Measurements from ENCODE around the gene TRIM54. TPM values are rescaled to one million over a fixed set of nuclear protein-coding genes. Genes with fewer than 3 reads are reported as not detected.

The TRIM54 gene
- total RNA-seq, 4 donors from 2014 or later, result 2.5 TPM; not detected in 3

- ATAC-seq (ENCODE audit: low FRiP score) (no peak), DNase-seq (ENCODE audit: low spot score) (no peak)
- TF ChIP-seq, protein P1, sequence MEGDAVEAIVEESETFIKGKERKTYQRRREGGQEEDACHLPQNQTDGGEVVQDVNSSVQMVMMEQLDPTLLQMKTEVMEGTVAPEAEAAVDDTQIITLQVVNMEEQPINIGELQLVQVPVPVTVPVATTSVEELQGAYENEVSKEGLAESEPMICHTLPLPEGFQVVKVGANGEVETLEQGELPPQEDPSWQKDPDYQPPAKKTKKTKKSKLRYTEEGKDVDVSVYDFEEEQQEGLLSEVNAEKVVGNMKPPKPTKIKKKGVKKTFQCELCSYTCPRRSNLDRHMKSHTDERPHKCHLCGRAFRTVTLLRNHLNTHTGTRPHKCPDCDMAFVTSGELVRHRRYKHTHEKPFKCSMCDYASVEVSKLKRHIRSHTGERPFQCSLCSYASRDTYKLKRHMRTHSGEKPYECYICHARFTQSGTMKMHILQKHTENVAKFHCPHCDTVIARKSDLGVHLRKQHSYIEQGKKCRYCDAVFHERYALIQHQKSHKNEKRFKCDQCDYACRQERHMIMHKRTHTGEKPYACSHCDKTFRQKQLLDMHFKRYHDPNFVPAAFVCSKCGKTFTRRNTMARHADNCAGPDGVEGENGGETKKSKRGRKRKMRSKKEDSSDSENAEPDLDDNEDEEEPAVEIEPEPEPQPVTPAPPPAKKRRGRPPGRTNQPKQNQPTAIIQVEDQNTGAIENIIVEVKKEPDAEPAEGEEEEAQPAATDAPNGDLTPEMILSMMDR (IDR thresholded peaks at IDR 0.05), result no peak
Observed at GRCh38 chr2:27249159-27249890, 32.9 kb upstream of the TRIM54 start.

DNA sequence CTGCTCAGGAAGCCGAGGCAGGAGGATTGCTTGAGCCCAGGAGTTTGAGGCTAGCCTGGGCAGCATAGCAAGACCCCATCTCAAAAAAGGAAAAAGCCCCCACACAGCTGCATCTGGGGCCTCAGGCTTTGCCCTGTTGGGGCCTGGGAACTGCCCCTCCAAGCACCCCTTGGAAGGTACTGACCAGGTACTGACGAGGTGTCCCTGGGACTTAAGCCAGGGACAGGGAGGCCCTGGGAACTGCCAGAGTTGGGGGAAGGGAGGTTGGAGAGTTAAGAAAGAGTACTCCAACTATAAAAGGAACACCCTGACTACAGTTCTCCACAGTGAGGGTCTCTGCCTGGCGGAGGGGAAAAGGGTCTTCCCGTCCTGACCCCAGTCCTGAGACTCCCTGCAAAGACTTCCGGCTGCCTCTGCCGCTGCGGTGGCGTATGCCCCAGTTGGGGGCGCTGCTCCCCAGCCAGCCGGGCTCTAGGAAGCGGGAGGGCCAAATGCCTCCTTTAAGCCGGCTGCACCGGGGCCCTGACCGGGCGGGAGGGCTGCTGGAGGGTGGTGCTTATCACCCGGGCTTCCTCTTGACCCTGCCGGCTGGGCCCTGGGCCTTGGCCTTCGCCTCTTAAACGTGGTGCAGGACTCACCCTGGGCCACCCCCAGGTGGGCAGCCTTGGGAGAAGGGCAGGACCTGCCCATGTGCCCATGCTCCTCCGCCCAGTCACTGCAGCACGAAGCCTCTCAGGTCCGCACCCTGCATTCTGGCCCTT lies 32.2 kb upstream of the TRIM54 start:
- no peak for DNase-seq (ENCODE audit: low spot score)
- TF ChIP-seq, protein P1 (IDR thresholded peaks at IDR 0.05), result no peak

DNA sequence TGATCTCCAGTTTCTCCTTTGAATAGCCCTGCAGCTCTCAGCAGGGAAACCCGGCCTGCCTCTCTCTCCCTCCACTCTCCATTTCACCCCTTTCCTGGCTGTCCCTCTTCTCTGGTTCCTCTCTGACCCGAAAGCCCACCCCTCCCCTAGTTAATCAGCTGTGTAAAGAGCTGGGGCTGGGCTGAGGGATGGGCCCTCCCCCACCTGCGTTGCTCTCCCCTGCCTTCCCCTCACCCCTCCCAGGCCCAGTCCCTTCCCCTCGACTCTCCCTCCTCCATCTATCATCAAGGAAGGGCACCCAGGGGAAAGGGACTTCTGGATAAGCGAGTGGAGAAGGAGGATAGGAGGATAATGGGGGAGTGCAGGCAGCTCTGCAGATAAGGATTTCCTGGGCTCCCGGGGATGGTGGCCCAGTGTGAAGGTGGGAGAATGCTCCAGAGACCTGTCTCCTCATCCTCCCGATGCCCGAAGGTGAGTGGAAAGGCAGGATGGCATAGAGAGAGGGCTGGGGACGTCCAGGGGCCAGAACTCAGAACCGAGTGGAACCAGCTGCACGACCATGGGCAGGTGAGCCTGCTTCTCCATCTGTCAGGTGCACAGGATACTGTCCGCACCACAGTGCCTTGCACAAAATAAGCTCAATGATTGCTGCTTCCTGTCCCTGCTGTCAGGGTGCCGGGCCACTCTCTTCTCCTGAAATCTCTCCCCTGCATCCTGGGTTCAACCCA lies 31.4 kb upstream of the TRIM54 start:
- TF ChIP-seq, protein P1 (IDR thresholded peaks at IDR 0.05), result no peak
- no peak for ATAC-seq (ENCODE audit: low FRiP score)
- no peak for DNase-seq (ENCODE audit: low spot score)

More for the DNA sequence above, 32.2 kb upstream of the TRIM54 start:
- ATAC-seq (ENCODE audit: low FRiP score), result no peak

GRCh38 chr2:27251766-27252165 lies 30.5 kb upstream of the TRIM54 start:
- TF ChIP-seq, protein P1 (IDR thresholded peaks at IDR 0.05), result no peak
- DNase-seq (ENCODE audit: low spot score) (no peak), ATAC-seq (ENCODE audit: low FRiP score) (no peak)

- TF ChIP-seq, protein P1 (IDR thresholded peaks at IDR 0.05), result no peak
- ATAC-seq (ENCODE audit: low FRiP score) (no peak), DNase-seq (ENCODE audit: low spot score) (no peak)
Observed at GRCh38 chr2:27255187-27255586, 27.0 kb upstream of the TRIM54 start.

DNA sequence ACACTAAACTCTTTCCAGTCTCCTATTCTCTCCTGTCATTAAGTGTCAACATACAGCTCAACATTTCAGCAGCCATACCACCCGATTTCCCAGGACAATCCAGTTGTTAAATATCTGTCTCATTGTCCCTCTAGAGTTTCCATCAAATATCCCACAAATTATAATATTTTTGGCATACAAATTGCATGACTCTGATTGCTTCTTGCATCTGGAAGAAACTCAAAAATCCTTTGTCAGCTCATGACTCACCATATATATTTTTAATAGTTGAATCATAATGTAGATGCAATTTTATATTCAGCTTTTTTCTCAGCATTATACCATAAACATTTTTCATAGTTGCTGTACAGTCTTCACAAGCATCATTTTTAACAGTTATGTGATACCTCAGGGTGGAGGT lies 26.6 kb upstream of the TRIM54 start:
- no peak for DNase-seq (ENCODE audit: low spot score)
- ATAC-seq (ENCODE audit: low FRiP score), result peak; percentile 49
- TF ChIP-seq, protein P1 (IDR thresholded peaks at IDR 0.05), result no peak
